TTC549 (cell line): Measurements from ENCODE around the gene RNF166.

Experiments used
- FAIRE-seq: peaks from 2 replicates; lab custom pipeline; 2012; peaks lifted over from hg19 to GRCh38; lab: Jason Lieb, UNC

The RNF166 gene

DNA sequence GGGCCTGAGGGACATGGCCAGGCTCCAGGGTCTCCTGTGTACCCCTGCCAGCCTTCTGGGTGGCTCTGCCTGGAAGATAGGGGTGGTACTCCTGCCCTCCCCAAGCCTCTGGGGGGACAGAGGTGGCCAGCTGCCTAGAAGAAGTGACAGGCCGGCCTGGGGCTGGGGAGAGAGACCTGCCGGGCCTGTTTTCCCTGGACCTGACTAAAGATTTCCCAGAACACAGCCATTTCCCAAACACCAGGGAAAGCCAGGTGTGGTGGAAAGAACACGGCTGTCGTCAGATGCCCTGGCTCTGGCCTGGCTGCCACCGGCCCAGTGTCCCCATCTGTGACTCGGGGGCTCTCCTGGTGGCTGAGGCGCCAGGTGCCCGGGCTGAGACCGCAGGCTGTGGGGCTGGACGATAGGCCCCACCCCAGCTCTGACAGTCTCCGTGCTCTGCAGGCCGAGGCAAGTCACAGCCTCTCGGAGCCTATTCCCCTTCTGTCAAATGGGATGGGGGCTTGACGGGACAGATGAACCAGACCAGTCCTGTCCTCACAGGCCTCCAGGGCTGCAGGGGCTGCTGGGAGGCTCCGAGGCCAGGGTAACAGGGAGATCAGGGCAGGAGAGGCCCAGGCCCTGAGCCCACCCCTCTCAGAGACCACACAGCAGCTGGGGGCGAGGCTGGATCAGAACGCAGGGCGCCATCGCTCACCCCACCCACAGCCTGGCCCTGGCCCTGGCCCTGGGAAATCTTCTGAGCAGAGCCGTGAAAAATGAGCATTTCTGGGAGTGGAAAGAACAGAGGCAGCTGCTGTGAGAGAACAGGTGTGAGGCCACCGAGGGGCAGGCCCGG lies 33.1 kb upstream of the RNF166 start:
- FAIRE-seq = no peak

DNA sequence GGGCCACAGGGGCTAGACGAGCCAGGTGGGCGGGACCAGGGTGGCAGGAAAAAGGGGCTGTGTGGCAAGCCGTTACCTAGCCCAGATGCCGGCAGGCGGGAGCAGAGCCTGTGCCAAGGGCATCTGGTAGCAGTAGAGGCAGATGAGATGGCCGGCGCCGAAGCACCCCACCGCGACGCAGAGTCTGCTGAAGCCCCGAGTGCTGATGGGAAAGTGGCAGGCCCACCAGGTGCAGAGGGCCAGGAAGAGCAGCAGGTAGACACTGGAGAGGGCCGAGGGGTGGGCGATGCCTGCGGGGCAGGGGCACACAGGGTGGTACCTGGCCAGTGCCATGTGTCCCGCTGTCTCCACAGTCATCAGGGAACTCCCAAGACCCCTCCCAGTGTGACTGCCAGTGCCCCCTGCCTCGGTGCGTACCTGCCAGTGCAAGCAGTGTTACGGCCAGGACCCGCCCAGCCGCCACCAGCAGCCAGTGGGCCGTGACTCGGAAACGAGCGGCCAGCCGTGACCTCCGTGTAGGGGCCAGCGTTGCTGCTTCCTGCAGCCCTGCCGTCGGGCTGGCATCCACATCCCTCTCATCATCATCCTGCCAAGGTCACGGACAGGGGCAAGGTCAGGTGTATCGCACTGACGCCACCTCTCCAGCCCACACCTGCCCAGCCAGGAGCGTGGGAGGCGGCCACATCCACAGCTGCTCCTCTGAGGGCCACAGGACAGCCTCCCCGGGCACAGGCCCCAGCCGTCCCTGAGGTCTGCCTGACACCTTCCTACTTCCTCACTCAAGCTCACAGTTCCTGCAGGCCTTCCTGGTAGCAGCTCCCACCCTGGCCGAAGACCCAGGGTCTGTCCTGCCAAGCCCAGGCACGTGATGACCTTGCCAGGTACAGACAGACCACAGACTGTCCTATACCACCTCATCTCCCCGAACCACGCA lies 32.2 kb upstream of the RNF166 start:
- no peak for FAIRE-seq

DNA sequence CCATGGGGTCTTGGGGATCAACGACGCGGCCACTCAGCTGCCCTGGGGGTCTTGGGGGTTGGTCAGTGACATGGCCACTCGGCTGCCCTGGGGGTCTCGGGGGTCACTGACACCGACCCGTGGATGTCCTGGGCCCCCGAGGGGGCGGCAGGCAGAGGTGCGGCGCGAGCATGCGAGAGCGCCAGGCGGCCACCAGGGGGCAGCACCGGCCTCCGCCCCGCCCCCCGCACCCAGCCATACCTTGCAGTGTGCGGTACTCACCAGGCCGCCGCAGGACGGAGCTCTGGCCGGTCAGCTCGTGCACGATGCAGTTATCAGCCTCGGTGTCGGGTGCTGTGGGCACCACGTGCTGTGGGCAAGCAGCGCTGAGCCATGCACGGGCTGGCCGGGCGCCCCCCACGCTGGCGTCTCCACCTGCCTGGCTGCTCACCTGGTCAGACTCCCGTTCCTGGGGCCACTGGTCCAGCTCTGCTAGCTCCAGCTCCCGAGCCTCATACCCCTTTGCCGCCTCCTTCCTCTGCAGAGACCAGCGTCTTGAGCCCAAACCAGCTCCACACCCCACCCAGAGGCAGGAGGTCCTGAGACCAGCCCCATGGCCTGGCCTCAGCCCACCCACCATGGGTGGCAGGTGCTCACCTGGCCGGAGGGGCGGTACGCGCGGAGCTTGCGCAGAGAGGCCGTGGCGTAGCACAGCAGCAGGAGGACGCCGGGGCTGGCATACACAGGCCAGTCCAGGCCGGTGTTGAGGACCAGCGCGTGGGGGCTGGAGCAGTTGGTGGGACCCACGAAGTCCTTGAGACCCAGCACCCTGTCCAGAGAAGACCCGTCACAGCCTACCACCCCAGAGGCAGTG lies 31.3 kb upstream of the RNF166 start:
- no peak for FAIRE-seq

GRCh38 chr16:88736496-88736895 lies 30.3 kb upstream of the RNF166 start:
- FAIRE-seq = no peak

- FAIRE-seq = no peak
Observed at GRCh38 chr16:88736088-88736487, 29.9 kb upstream of the RNF166 start.

GRCh38 chr16:88735616-88736015 lies 29.4 kb upstream of the RNF166 start:
- FAIRE-seq = no peak

DNA sequence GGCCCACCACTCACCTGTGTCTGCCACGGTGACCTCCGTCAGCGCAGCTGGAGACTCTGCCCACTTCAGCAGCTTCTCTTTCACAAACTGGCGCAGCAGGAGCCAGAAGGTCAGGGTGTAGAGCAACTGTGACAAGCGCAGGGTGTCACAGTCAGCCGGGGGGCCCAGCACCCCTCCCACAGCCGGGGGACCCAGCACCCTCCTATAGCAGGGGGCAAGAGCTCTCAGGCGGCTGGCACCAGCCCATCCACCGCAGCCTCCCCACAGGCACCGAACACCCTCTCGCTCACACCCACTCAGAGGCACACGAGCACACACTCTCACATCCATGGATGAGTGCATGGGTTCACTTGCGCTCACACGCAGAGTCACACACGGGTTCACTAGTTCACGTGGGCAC lies 28.9 kb upstream of the RNF166 start:
- no peak for FAIRE-seq

- FAIRE-seq = no peak
Observed at GRCh38 chr16:88734361-88734728, 28.1 kb upstream of the RNF166 start.

DNA sequence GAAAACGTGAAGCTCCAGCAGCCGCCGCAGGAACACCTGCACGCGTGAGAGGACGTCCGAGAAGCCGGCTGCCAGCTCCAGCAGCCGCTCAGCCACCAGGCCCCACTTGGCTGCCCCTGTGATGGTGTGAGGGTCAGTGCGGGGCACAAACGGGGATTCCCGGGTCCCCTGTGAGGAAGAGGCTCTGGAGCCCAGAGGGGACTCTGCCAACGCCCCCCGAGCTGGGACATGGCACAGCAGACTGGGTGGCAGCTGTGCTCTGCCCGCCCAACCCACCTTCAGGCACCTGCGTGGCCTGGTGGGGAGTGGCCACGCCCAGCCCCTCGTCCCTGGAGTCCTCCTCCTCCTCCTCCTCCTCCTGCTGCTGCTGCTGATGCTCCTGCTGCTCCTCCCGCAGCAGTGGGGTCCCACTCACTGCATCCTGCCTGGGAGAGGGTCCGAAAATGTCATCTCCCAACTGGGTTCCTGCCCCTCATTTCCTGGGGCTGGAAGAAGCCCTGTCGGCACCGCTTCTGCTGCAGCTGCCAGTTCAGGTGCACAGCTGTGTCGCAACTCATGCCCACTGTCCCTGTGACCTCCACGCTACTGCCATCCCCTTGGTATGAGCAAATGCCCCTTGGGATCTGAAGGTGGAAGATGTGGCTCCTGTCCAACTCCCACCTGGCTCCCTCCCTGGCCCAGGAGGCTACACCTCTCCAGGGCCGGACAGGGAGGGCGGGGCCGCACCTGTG lies 27.6 kb upstream of the RNF166 start:
- FAIRE-seq = no peak

GRCh38 chr16:88732961-88733294 lies 26.7 kb upstream of the RNF166 start:
- FAIRE-seq = no peak

GRCh38 chr16:88732172-88732960 lies 26.2 kb upstream of the RNF166 start:
- no peak for FAIRE-seq

GRCh38 chr16:88731699-88732098 lies 25.5 kb upstream of the RNF166 start:
- no peak for FAIRE-seq

DNA sequence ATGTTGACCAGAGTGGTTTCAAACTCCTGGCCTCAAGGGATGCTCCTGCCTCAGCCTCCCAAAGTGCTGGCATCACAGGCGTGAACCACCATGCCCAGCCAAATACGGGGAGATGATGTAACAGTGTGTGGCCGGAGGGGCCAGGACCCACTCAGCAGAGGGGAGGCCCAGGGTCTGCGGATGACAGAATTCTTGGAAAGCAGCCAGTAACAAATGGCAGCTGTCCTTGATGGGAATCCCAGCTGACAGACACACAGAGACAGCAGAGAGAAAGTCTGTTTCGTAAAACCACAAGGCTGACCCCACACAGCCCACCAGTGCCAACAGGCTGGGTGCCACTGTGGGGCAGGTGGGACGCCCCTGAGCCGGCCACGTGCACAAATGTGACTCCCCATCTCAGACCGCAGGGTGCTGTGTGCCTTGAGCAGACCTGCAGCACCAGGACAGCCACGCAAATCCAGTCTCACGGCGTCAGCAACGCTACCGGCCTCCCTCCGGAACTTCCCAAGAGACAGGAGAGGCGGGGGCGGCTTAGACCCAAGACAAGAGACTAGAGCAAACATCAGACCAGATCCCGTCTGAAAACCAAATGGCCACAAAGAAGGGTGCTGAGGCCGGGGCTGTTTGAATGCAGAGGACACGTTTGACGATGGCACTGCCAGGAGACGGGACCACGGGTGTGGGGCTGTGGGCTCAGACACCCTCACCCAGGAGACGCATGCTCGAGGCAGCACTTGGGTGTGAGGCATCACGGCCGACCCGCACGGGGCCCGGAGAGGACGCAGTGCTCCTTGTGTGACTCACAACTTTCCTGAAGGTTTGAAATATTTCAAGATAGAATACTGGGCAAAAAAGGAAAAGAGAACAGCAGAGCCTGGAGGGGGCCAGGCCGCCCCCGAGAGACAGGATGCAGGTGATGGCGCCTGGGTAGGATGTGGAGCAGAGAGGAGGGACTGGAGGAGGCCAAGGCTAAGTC lies 24.7 kb upstream of the RNF166 start:
- FAIRE-seq = no peak

DNA sequence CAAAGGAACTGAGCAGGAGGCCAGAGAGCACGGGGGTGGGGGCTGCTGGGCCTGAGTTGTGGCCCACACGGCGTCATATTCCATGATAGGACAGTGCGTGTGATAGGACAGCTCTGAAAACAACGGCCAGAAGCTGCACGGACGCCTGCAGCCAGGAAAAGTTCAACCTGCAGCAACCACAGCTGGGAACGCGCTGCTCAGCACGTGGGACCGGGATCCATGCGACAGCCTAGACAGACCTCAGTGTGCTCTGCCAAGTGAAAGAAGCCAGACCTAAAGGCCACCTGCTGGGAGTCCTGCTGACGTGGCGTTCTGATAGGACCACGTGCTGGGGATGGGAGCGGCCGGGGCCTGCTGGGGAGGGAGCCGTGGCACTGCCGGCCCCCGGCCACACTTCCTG lies 21.7 kb upstream of the RNF166 start:
- no peak for FAIRE-seq

DNA sequence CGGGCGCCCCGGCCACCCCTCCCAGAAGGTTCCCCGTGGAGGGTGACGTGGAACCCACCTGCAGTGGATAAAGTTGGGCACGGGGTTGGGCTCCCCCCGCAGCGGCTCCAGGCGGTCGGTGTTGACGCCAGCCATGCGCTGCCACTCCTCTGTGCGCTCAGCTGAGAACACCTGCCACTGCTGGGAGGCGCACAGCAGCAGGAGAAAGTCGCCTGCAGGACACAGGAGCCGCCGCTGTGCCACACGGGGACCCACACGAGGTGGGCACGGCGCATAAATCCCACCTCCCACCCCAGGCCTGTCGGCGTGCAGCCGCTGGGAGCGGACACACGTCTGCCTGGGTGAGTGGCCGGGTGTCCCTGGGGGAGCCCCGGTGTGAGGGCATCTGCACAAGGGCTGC lies 20.8 kb upstream of the RNF166 start:
- no peak for FAIRE-seq

GRCh38 chr16:88726408-88726749 lies 20.2 kb upstream of the RNF166 start:
- FAIRE-seq = no peak

GRCh38 chr16:88725609-88726407 lies 19.6 kb upstream of the RNF166 start:
- no peak for FAIRE-seq

DNA sequence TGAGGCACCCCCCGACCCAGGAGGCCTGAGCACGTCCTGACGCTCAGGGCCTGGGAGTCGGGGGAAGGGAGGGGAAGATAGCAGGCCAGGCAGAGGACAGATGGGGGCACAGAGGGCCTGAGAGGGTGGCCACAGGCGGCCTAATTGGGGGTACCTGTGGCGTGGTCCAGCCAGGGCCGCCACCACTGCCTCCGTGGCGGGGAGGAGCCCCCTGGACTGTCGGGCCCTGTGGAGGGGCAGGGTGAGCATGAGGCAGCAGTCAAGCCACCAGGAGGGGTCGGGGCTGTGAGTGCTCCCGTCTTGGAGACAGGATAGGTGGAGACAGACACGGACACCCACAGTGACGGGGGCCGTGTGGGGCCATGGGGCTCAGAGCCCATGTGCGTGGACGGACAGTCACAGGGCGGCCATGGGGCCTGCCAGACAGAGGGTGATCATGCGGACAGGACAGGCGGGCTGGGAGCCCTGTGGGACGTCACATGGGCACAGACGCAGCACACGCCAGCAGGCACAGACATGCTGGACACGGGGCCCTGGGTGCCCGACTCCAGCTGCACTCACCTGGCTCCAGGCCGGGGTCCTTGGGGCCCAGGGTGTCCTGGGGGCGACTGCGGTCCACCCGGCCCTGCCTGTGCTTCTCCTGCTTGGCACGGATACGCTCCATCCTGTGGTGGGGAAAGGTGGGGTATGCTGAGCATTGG lies 18.8 kb upstream of the RNF166 start:
- no peak for FAIRE-seq
